Loucy (cell line): ENCODE measurements around the gene IL18R1.

Source experiments
- H2AFZ ChIP-seq: fragments of 200-600 bp; sonication (generic); 2 replicates; pipeline ENCODE4 v1.6.0; 2016; ENCODE audit warnings: antibody characterized with exemption, mild to moderate bottlenecking, low read length, moderate library complexity
- H3F3A ChIP-seq: fragments of 200-600 bp; 2 replicates; pipeline ENCODE4 v1.6.0; 2016; ENCODE audit warnings: antibody characterized with exemption, low read depth, mild to moderate bottlenecking
- H3K27me3 ChIP-seq: fragments of 200-600 bp; sonication (generic); 2 replicates; pipeline ENCODE4 v1.6.1; 2014; ENCODE audit warnings: low read length, mild to moderate bottlenecking; ENCODE audit not compliant: insufficient read depth, poor library complexity, severe bottlenecking
- H3K36me3 ChIP-seq: fragments of 200-600 bp; sonication (generic); 2 replicates; pipeline ENCODE4 v1.6.1; 2016; ENCODE audit warnings: low read length; ENCODE audit not compliant: insufficient read depth
- H3K4me1 ChIP-seq: fragments of 200-600 bp; sonication (generic); 2 replicates; pipeline ENCODE4 v1.5.1; 2014; ENCODE audit warnings: low read length, mild to moderate bottlenecking; ENCODE audit not compliant: insufficient read depth, poor library complexity, severe bottlenecking
- H3K4me2 ChIP-seq: fragments of 200-600 bp; sonication (generic); 2 replicates; pipeline ENCODE4 v1.6.0; 2014; ENCODE audit warnings: antibody characterized with exemption, low read length, low read depth, mild to moderate bottlenecking; ENCODE audit not compliant: poor library complexity, severe bottlenecking
- H3K4me3 ChIP-seq: fragments of 200-600 bp; sonication (generic); 2 replicates; pipeline ENCODE4 v1.5.1; 2014; ENCODE audit warnings: low read length, mild to moderate bottlenecking, mixed read lengths; ENCODE audit not compliant: poor library complexity, severe bottlenecking
- H3K79me2 ChIP-seq: fragments of 200-600 bp; sonication (generic); 2 replicates; pipeline ENCODE4 v1.6.1; 2014; ENCODE audit warnings: low read length; ENCODE audit not compliant: insufficient read depth
- H3K9ac ChIP-seq: fragments of 200-600 bp; sonication (generic); 2 replicates; pipeline ENCODE4 v1.6.0; 2014; ENCODE audit warnings: mild to moderate bottlenecking, low read depth, low read length, moderate library complexity; ENCODE audit not compliant: poor library complexity, severe bottlenecking
- H3K9me2 ChIP-seq: fragments of 200-600 bp; sonication (generic); replicated peaks from 2 replicates; pipeline ENCODE4 v1.6.1; 2016; ENCODE audit warnings: low read depth, low read length, mixed read lengths
- H3K9me3 ChIP-seq: fragments of 200-600 bp; sonication (generic); 2 replicates; pipeline ENCODE4 v1.6.1; 2014; ENCODE audit warnings: mild to moderate bottlenecking, antibody characterized with exemption, low read length, low read depth; ENCODE audit not compliant: insufficient read depth
- H4K20me1 ChIP-seq: fragments of 200-600 bp; sonication (generic); 2 replicates; pipeline ENCODE4 v1.6.0; 2014; ENCODE audit warnings: antibody characterized with exemption, low read length, mild to moderate bottlenecking; ENCODE audit not compliant: insufficient read depth, poor library complexity, severe bottlenecking
- EZH2phosphoT487 ChIP-seq: fragments of 200-600 bp; IDR thresholded peaks from 2 replicates; pipeline ENCODE4 v1.6.1; 2018; ENCODE audit warnings: antibody characterized with exemption, mild to moderate bottlenecking, moderate library complexity, borderline replicate concordance
- TF ChIP-seq, protein P1 (sequence below): fragments of 200-600 bp; sonication (generic); conservative IDR thresholded peaks from 2 replicates; pipeline ENCODE4 v1.5.1; 2014; ENCODE audit warnings: mild to moderate bottlenecking, antibody characterized with exemption, low read length

The IL18R1 gene

DNA sequence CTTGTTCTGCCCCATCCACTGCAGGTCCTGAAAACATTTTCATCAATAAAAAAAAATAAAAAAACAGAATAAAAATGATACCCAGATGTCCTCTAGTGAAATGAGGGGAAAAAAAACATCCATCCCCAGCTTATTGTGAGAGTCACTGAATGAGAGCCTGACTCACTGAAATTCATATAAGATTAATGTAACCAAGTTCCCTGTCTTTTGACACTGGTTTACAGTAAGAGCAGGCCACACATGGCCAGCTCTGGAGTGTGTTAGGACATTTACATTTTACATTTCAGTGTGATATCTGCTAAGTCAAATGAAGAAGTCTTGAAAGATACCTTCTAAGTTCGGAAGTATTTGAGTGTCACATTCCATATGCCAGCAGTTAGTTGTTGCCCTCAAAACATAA lies 21.1 kb upstream of the IL18R1 start:
- Histone ChIP-seq H3K4me3 (no peak overlapping the region), H3K9me3 (0 out of 2 replicates have a peak, but pooled peaks cover 4% of the 10 kb centered on the region), H3K79me2 (no peaks in the 10 kb centered on the region), H3K4me1 (peaks cover 32% of the 10 kb centered on the region), H3K4me2 (peak overlapping the region; percentile 27), H4K20me1 (no peaks in the 10 kb centered on the region), H3K9ac (no peak overlapping the region), H3K36me3 (no peaks in the 10 kb centered on the region), H3K27me3 (no peaks in the 10 kb centered on the region), H3F3A (peaks cover 2% of the 10 kb centered on the region; the same call in 1 of the 2 replicates), H2AFZ (no peak overlapping the region), H3K9me2 (no peaks in the 10 kb centered on the region)
- TF ChIP-seq EZH2phosphoT487: no peak
- TF ChIP-seq, protein P1, sequence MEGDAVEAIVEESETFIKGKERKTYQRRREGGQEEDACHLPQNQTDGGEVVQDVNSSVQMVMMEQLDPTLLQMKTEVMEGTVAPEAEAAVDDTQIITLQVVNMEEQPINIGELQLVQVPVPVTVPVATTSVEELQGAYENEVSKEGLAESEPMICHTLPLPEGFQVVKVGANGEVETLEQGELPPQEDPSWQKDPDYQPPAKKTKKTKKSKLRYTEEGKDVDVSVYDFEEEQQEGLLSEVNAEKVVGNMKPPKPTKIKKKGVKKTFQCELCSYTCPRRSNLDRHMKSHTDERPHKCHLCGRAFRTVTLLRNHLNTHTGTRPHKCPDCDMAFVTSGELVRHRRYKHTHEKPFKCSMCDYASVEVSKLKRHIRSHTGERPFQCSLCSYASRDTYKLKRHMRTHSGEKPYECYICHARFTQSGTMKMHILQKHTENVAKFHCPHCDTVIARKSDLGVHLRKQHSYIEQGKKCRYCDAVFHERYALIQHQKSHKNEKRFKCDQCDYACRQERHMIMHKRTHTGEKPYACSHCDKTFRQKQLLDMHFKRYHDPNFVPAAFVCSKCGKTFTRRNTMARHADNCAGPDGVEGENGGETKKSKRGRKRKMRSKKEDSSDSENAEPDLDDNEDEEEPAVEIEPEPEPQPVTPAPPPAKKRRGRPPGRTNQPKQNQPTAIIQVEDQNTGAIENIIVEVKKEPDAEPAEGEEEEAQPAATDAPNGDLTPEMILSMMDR: no peak

DNA sequence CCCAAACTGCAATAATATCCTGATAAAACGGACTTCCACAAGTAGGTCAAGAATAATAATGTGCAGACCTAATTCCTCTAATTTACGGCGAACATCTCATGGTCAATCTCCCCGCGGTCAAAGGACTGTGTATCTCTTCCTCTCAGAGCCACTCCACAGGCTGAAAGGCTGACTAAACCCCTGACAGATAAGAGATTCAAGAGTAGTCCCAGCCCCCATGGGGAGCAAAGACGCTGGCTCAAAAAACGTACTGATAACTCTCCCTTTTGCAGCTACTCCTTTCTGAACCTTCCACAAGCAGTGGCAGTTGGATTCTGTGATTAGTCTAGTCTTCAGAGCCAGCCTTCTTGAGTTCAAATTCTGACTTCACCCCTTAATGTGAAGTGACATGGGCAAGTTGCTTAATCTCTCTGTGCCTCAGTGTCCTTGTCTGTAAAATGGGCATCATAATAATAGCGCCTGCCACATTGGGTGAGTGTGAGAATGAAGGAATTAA lies 19.7 kb upstream of the IL18R1 start:
- TF ChIP-seq, protein P1: no peak
- TF ChIP-seq EZH2phosphoT487: no peak
- Histone ChIP-seq H3K9ac (no peak overlapping the region), H3K9me2 (no peaks in the 10 kb centered on the region), H4K20me1 (no peaks in the 10 kb centered on the region), H3K27me3 (no peaks in the 10 kb centered on the region), H2AFZ (no peak overlapping the region), H3K9me3 (no peaks in the 10 kb centered on the region), H3K79me2 (no peaks in the 10 kb centered on the region), H3K36me3 (no peaks in the 10 kb centered on the region), H3K4me3 (no peak overlapping the region), H3K4me1 (peaks cover 32% of the 10 kb centered on the region), H3F3A (peaks cover 2% of the 10 kb centered on the region; the same call in 1 of the 2 replicates), H3K4me2 (peak overlapping the region; percentile 27)

DNA sequence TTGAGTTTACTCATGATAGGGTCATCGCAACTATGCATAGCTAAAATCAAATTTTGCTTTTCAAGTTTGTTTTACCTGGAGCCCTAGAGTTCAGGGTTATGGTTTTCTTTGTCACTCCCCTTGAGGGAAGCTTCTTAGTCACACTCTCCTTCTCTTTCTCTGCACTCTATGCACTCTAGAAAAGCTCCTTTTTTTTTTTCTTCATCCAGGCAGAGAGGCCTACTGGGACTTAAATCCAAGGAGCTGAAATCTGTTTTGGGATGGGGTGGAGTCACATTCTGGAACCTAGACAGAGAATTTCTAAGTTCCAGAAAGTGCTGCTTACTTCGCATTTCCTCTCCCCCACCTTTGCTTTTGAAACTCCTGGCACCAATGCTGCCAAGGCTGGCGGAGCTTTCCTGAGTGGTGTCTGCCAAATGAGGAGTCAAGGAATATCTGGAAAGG lies 19.1 kb upstream of the IL18R1 start:
- H3K4me1 ChIP-seq: peaks cover 32% of the 10 kb centered on the region
- H2AFZ ChIP-seq: 0 out of 2 replicates have a peak overlapping the region, but pooled peaks have one; percentile 11
- no peak overlapping the region for H3K9ac ChIP-seq
- no peak for TF ChIP-seq EZH2phosphoT487
- TF ChIP-seq, protein P1: no peak
- no peaks in the 10 kb centered on the region for H3K79me2 ChIP-seq
- H3F3A ChIP-seq: peaks cover 2% of the 10 kb centered on the region; the same call in 1 of the 2 replicates
- H3K27me3 ChIP-seq: no peaks in the 10 kb centered on the region
- H3K4me2 ChIP-seq: no peak overlapping the region
- no peaks in the 10 kb centered on the region for H3K9me2 ChIP-seq
- H3K4me3 ChIP-seq: no peak overlapping the region
- H4K20me1 ChIP-seq: no peaks in the 10 kb centered on the region
- no peaks in the 10 kb centered on the region for H3K36me3 ChIP-seq
- H3K9me3 ChIP-seq: no peaks in the 10 kb centered on the region
